Measurements from ENCODE around the gene HIVEP1. TPM values are rescaled to one million over a fixed set of nuclear protein-coding genes. Genes with fewer than 3 reads are reported as not detected.

The HIVEP1 gene
- total RNA-seq, 1 donor from 2014 or later, result 13.7 TPM

- DNase-seq, result no peak
- Histone ChIP-seq H3K27ac (replicated peaks) (no peak overlapping the region), H3K4me1 (peaks cover 25% of the 10 kb centered on the region), H3K36me3 (no peaks in the 10 kb centered on the region), H3K4me3 (no peak overlapping the region), H3K27me3 (ENCODE audit: low read depth) (no peaks in the 10 kb centered on the region), H3K9me3 (replicated peaks) (no peaks in the 10 kb centered on the region)
- intact Hi-C loops (cut with micrococcal nuclease), result no loop called here
- TF ChIP-seq CTCF (IDR thresholded peaks at IDR 0.05; ENCODE audit: borderline replicate concordance), result no peak
Observed at GRCh38 chr6:12037798-12038197, 25.7 kb downstream of the HIVEP1 start.

GRCh38 chr6:12039540-12040459 is 27.7 kb downstream of the HIVEP1 start:
- Histone ChIP-seq H3K36me3 (no peaks in the 10 kb centered on the region), H3K4me3 (no peak overlapping the region), H3K4me1 (peaks cover 11% of the 10 kb centered on the region), H3K9me3 (replicated peaks) (no peaks in the 10 kb centered on the region), H3K27me3 (ENCODE audit: low read depth) (no peaks in the 10 kb centered on the region), H3K27ac (replicated peaks) (no peak overlapping the region)
- no peak for DNase-seq
- intact Hi-C loops (cut with micrococcal nuclease), result no loop called here
- no peak for TF ChIP-seq CTCF (IDR thresholded peaks at IDR 0.05; ENCODE audit: borderline replicate concordance)

- no peak for TF ChIP-seq CTCF (IDR thresholded peaks at IDR 0.05; ENCODE audit: borderline replicate concordance)
- no peaks in the 10 kb centered on the region for H3K27me3 ChIP-seq (ENCODE audit: low read depth)
- intact Hi-C loops (cut with micrococcal nuclease), result no loop called here
- no peak overlapping the region for H3K27ac ChIP-seq (replicated peaks)
- H3K4me1 ChIP-seq, result peaks cover 7% of the 10 kb centered on the region
- no peaks in the 10 kb centered on the region for H3K36me3 ChIP-seq
- H3K4me3 ChIP-seq, result no peak overlapping the region
- DNase-seq, result no peak
- H3K9me3 ChIP-seq (replicated peaks), result no peaks in the 10 kb centered on the region
Observed at GRCh38 chr6:12047304-12047703, 35.2 kb downstream of the HIVEP1 start.

- Histone ChIP-seq H3K4me1 (peaks cover 7% of the 10 kb centered on the region), H3K27me3 (ENCODE audit: low read depth) (no peaks in the 10 kb centered on the region), H3K27ac (replicated peaks) (no peak overlapping the region), H3K9me3 (replicated peaks) (no peaks in the 10 kb centered on the region), H3K4me3 (no peak overlapping the region), H3K36me3 (no peaks in the 10 kb centered on the region)
- DNase-seq, result no peak
- intact Hi-C loops (cut with micrococcal nuclease), result no loop called here
- TF ChIP-seq CTCF (IDR thresholded peaks at IDR 0.05; ENCODE audit: borderline replicate concordance), result no peak
Observed at GRCh38 chr6:12047792-12048432, 35.8 kb downstream of the HIVEP1 start.

GRCh38 chr6:12048609-12049008 is 36.5 kb downstream of the HIVEP1 start:
- intact Hi-C loops (cut with micrococcal nuclease), result no loop called here
- peaks cover 7% of the 10 kb centered on the region for H3K4me1 ChIP-seq
- H3K4me3 ChIP-seq, result no peak overlapping the region
- no peaks in the 10 kb centered on the region for H3K27me3 ChIP-seq (ENCODE audit: low read depth)
- DNase-seq, result no peak
- no peak for TF ChIP-seq CTCF (IDR thresholded peaks at IDR 0.05; ENCODE audit: borderline replicate concordance)
- H3K27ac ChIP-seq (replicated peaks), result no peak overlapping the region
- H3K36me3 ChIP-seq, result no peaks in the 10 kb centered on the region
- no peaks in the 10 kb centered on the region for H3K9me3 ChIP-seq (replicated peaks)

All from left ventricle myocardium inferior (tissue), 1 donor.